Mesendoderm (in vitro differentiated cells): ENCODE measurements around the gene EMX2.

Source experiments
- DNase-seq: peaks from one replicate; pipeline ENCODE4 v3.0.0; 2013
- H2AK5ac ChIP-seq: 2 replicates; pipeline ENCODE4 v1.6.1; 2013; ENCODE audit warnings: low read length, inconsistent platforms
- H2BK120ac ChIP-seq: 2 replicates; pipeline ENCODE4 v1.6.1; 2013; ENCODE audit warnings: low read depth, mild to moderate bottlenecking, low read length, moderate library complexity, mixed read lengths
- H2BK15ac ChIP-seq: replicated peaks from 2 replicates; pipeline ENCODE4 v1.6.1; 2013; ENCODE audit warnings: low read depth, mild to moderate bottlenecking, moderate library complexity
- H2BK5ac ChIP-seq: 2 replicates; pipeline ENCODE4 v1.6.1; 2013; ENCODE audit warnings: low read length, inconsistent platforms
- H3K18ac ChIP-seq: 2 replicates; pipeline ENCODE4 v1.6.1; 2013; ENCODE audit warnings: mild to moderate bottlenecking, low read length, mixed read lengths
- H3K23ac ChIP-seq: one replicate; pipeline ENCODE4 v1.6.1; 2013; ENCODE audit warnings: low read length
- H3K27ac ChIP-seq: 2 replicates; pipeline ENCODE4 v1.5.1; 2013; ENCODE audit warnings: low read depth, mild to moderate bottlenecking, inconsistent platforms, low read length, moderate library complexity
- H3K27me3 ChIP-seq: 2 replicates; pipeline ENCODE4 v1.6.1; 2013; ENCODE audit warnings: low read length, control low read depth, mild to moderate bottlenecking, inconsistent platforms; ENCODE audit not compliant: insufficient read depth, poor library complexity
- H3K36me3 ChIP-seq: 2 replicates; pipeline ENCODE4 v1.6.1; 2013; ENCODE audit warnings: low read length, inconsistent platforms; ENCODE audit not compliant: control insufficient read depth, insufficient read depth
- H3K4ac ChIP-seq: one replicate; pipeline ENCODE4 v1.6.1; 2013; ENCODE audit warnings: low read depth, mild to moderate bottlenecking, low read length, moderate library complexity
- H3K4me1 ChIP-seq: 2 replicates; pipeline ENCODE4 v1.6.1; 2013; ENCODE audit warnings: low read depth, low read length, inconsistent platforms; ENCODE audit not compliant: control insufficient read depth
- H3K4me2 ChIP-seq: 2 replicates; pipeline ENCODE4 v1.6.1; 2013; ENCODE audit warnings: low read length
- H3K4me3 ChIP-seq: 2 replicates; pipeline ENCODE4 v1.5.1; 2013; ENCODE audit warnings: mild to moderate bottlenecking, low read length
- H3K56ac ChIP-seq: one replicate; pipeline ENCODE4 v1.6.1; 2013; ENCODE audit warnings: low read length
- H3K79me1 ChIP-seq: 2 replicates; pipeline ENCODE4 v1.6.1; 2013; ENCODE audit warnings: low read length, inconsistent platforms
- H3K79me2 ChIP-seq: 2 replicates; pipeline ENCODE4 v1.6.1; 2013; ENCODE audit warnings: mild to moderate bottlenecking, low read length; ENCODE audit not compliant: control insufficient read depth, insufficient read depth
- H3K9ac ChIP-seq: 2 replicates; pipeline ENCODE4 v1.6.1; 2013; ENCODE audit warnings: low read length, inconsistent platforms
- H4K5ac ChIP-seq: one replicate; pipeline ENCODE4 v1.6.1; 2013; ENCODE audit warnings: low read length
- H4K8ac ChIP-seq: one replicate; pipeline ENCODE4 v1.6.1; 2013; ENCODE audit warnings: low read depth, mild to moderate bottlenecking, control low read depth, low read length, moderate library complexity
- WGBS: extraction: QIAGEN DNeasy Blood & Tissue Kit; methylation state at CpG from one replicate; pipeline ENCODE4 v1.1.7; 2013; ENCODE audit warnings: low lambda C conversion rate, missing lambda C conversion rate; ENCODE audit not compliant: insufficient coverage; ENCODE audit errors: extremely low coverage; 5-methylcytosine and 5-hydroxymethylcytosine counted together

The EMX2 gene

DNA sequence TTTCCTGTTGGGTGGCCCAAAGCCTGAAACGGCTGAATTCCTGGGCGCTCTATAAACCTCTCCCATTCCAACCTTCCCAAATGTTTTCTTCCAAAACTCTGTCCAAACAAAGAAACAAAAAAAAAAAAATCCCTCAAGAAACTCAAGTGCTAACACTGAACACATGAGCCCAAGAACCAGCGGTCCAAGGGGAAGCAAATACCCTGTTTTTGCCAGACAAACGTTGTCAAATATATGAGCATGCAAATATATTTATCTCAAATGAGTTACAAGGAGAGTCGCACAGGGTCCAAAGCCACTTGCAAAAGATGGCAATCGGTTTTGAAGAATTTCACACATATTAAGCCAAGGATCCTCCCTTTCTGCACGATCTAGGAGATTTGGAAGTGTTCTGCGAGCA lies 23.3 kb upstream of the EMX2 start:
- Histone ChIP-seq H3K18ac (no peak overlapping the region), H4K5ac (no peak overlapping the region), H2BK5ac (no peak overlapping the region), H3K4me3 (no peak overlapping the region), H3K27me3 (no peaks in the 10 kb centered on the region), H3K36me3 (no peaks in the 10 kb centered on the region), H3K79me1 (no peaks in the 10 kb centered on the region), H2AK5ac (no peak overlapping the region), H2BK15ac (no peak overlapping the region), H3K4ac (no peak overlapping the region), H3K9ac (no peak overlapping the region), H3K23ac (no peak overlapping the region), H4K8ac (no peak overlapping the region), H3K27ac (no peak overlapping the region), H2BK120ac (no peak overlapping the region), H3K56ac (no peak overlapping the region), H3K79me2 (no peaks in the 10 kb centered on the region), H3K4me2 (no peak overlapping the region), H3K4me1 (no peaks in the 10 kb centered on the region)
- WGBS, result no CpG with 5 or more reads among the region's 8 CpGs
- no peak for DNase-seq

DNA sequence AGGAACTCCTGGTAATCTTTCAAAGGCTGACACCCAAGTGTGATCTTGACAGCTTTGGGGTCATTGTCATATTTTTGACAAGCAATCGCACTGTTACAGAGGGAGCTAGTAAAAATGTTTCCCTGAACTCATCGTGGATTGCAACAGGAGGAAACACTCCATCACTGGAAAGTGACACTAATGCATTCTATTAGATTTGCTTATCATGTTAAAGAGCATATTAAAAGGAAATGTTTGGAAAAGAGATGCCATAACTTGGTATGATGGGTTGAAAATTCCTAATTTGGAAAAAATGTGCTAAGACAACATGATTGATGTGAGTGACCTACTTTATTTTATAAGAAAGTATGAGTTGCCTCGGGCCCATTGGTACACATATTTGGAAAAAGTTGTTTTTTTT lies 22.7 kb upstream of the EMX2 start:
- H3K79me2 ChIP-seq, result no peaks in the 10 kb centered on the region
- DNase-seq, result no peak
- WGBS, result no CpG with 5 or more reads among the region's 3 CpGs
- no peak overlapping the region for H3K4me2 ChIP-seq
- H3K36me3 ChIP-seq, result no peaks in the 10 kb centered on the region
- H2AK5ac ChIP-seq, result no peak overlapping the region
- H3K9ac ChIP-seq, result no peak overlapping the region
- H3K27ac ChIP-seq, result no peak overlapping the region
- H3K4me3 ChIP-seq, result no peak overlapping the region
- no peaks in the 10 kb centered on the region for H3K27me3 ChIP-seq
- H3K4ac ChIP-seq, result no peak overlapping the region
- H2BK120ac ChIP-seq, result no peak overlapping the region
- H3K18ac ChIP-seq, result no peak overlapping the region
- H2BK5ac ChIP-seq, result no peak overlapping the region
- H2BK15ac ChIP-seq, result no peak overlapping the region
- no peak overlapping the region for H4K5ac ChIP-seq
- H4K8ac ChIP-seq, result no peak overlapping the region
- no peak overlapping the region for H3K56ac ChIP-seq
- H3K79me1 ChIP-seq, result no peaks in the 10 kb centered on the region
- no peaks in the 10 kb centered on the region for H3K4me1 ChIP-seq
- H3K23ac ChIP-seq, result no peak overlapping the region

DNA sequence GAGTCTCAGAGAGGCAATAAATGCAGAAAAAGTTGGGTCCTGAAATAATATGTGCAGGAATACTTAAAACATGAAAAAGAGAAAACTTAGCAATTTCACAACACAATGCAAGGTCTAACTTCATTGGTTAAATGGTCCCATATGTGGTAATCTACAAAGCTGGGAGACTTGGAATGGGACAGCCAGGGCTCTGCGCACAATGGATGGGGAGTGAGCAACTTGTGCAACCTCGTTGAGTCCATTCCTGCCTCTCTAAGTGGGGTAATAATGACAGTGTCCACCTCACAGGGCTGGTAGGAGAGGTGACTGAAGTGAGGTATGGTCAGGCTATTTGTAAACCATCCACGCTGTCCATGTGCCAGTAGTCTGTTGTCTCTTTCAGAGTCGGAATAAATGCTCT lies 11.8 kb upstream of the EMX2 start:
- no peak overlapping the region for H4K5ac ChIP-seq
- H2AK5ac ChIP-seq, result no peak overlapping the region
- no peak overlapping the region for H3K4me2 ChIP-seq
- peaks cover 54% of the 10 kb centered on the region for H3K27me3 ChIP-seq
- no peak overlapping the region for H3K18ac ChIP-seq
- H3K9ac ChIP-seq, result no peak overlapping the region
- no peak overlapping the region for H3K56ac ChIP-seq
- no peak overlapping the region for H3K4ac ChIP-seq
- no peak overlapping the region for H3K23ac ChIP-seq
- H3K4me1 ChIP-seq, result no peaks in the 10 kb centered on the region
- H4K8ac ChIP-seq, result no peak overlapping the region
- whole genome bisulfite sequencing, result no CpG with 5 or more reads among the region's 4 CpGs
- no peaks in the 10 kb centered on the region for H3K79me1 ChIP-seq
- no peak for DNase-seq
- H2BK15ac ChIP-seq, result no peak overlapping the region
- H3K36me3 ChIP-seq, result no peaks in the 10 kb centered on the region
- no peak overlapping the region for H3K4me3 ChIP-seq
- H3K27ac ChIP-seq, result no peak overlapping the region
- no peaks in the 10 kb centered on the region for H3K79me2 ChIP-seq
- H2BK5ac ChIP-seq, result no peak overlapping the region
- no peak overlapping the region for H2BK120ac ChIP-seq

DNA sequence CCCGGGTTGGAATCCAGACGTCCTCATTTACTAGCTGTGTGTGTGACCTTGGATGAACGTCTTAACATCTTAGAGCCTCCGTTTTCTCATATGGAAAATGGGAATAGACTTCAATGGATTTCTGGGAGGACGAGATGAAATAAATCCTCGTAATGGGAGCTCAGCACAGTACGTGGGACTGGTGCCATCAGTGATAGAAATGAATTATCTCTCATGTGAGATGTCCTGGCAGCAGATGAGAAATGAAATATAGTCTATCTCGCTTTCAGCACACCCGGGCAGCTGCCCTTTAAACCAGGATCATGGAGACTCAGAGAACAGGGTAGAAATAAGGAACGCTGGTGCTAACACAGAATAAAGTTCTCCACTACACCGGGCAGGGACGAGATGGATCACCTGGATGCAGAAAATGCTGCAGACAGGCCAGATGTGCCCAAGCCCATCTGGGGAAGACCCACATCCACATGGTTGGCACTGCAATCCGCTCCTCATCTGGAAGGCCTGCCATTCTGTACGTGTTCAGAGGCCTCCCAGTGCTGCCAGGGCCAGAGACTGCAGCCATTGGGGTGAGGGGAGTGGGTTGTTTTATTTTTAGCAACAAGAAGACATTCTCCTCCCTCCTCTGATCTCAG lies 11.1 kb upstream of the EMX2 start:
- H3K79me2 ChIP-seq, result no peaks in the 10 kb centered on the region
- H2BK5ac ChIP-seq, result no peak overlapping the region
- peaks cover 61% of the 10 kb centered on the region for H3K27me3 ChIP-seq
- H3K4me2 ChIP-seq, result no peak overlapping the region
- H4K5ac ChIP-seq, result no peak overlapping the region
- H2BK120ac ChIP-seq, result no peak overlapping the region
- no peak overlapping the region for H3K23ac ChIP-seq
- H4K8ac ChIP-seq, result no peak overlapping the region
- H3K4me1 ChIP-seq, result no peaks in the 10 kb centered on the region
- H3K4me3 ChIP-seq, result no peak overlapping the region
- H3K4ac ChIP-seq, result no peak overlapping the region
- no CpG with 5 or more reads among the region's 14 CpGs for WGBS
- no peak overlapping the region for H2AK5ac ChIP-seq
- no peak overlapping the region for H3K18ac ChIP-seq
- H3K9ac ChIP-seq, result no peak overlapping the region
- no peak for DNase-seq
- H3K56ac ChIP-seq, result no peak overlapping the region
- no peaks in the 10 kb centered on the region for H3K79me1 ChIP-seq
- H3K36me3 ChIP-seq, result no peaks in the 10 kb centered on the region
- no peak overlapping the region for H3K27ac ChIP-seq
- H2BK15ac ChIP-seq, result no peak overlapping the region

DNA sequence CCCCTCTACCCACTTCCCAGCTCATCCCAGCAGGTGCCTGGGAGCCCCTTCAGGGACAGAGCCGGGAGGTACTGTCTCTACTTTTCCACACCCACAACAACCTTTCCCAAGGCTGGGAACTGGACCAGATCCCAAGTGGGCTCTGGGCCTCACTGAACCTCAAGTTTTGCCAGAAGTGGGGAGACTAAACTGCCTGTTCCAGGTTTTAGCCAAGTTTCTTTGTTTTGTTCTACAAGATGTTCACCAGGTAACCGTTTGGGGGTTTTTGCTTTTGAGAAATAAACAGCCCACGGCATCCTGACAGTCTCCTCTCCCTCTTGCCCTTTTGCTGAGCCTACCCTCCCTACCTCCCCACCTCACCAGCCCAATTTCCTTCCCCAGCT lies 10.6 kb upstream of the EMX2 start:
- H3K4me2 ChIP-seq, result no peak overlapping the region
- H2BK5ac ChIP-seq, result no peak overlapping the region
- no peak overlapping the region for H4K5ac ChIP-seq
- no peak overlapping the region for H3K18ac ChIP-seq
- H3K4me3 ChIP-seq, result no peak overlapping the region
- no peaks in the 10 kb centered on the region for H3K79me2 ChIP-seq
- H3K4ac ChIP-seq, result no peak overlapping the region
- no peak overlapping the region for H3K56ac ChIP-seq
- H2BK120ac ChIP-seq, result no peak overlapping the region
- no peak for DNase-seq
- H2AK5ac ChIP-seq, result no peak overlapping the region
- no CpG with 5 or more reads among the region's 3 CpGs for WGBS
- no peaks in the 10 kb centered on the region for H3K79me1 ChIP-seq
- H4K8ac ChIP-seq, result no peak overlapping the region
- no peak overlapping the region for H2BK15ac ChIP-seq
- H3K4me1 ChIP-seq, result no peaks in the 10 kb centered on the region
- H3K27me3 ChIP-seq, result peaks cover 66% of the 10 kb centered on the region
- H3K36me3 ChIP-seq, result no peaks in the 10 kb centered on the region
- no peak overlapping the region for H3K23ac ChIP-seq
- no peak overlapping the region for H3K9ac ChIP-seq
- no peak overlapping the region for H3K27ac ChIP-seq

DNA sequence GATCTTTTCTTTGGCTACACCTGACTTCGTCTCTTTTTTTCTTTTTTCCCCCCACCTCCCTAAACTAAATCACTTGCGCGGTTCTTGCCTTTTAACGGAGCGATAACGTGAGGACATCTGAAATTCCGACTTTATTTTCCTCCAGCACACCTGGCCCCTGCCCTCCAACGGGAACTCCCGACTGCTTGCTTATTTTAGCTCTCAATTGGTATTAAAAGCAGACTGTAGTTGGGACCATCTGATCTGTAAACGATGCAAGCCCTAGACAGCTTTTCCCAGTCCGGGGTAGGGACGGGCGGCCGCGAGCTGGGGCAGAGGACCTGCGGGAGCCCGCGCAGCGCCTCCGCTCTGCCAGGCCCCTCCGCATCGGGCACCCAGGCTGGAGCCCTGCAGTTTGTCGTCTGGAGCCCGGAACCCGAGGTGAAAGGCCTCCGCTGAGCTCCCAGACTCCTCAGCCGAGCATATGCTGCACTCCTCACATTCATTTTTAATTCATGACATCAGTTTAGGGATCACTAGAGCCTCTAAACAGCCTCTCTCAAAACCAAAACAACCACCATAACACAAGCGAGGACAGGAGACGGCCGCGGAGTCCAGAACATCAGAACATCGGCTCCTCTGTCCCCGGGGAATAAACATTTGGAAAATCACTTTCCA lies 10.0 kb upstream of the EMX2 start:
- Histone ChIP-seq H3K79me1 (no peaks in the 10 kb centered on the region), H3K23ac (no peak overlapping the region), H3K4ac (no peak overlapping the region), H3K4me1 (no peaks in the 10 kb centered on the region), H3K4me3 (no peak overlapping the region), H2BK120ac (no peak overlapping the region), H2AK5ac (no peak overlapping the region), H3K4me2 (no peak overlapping the region), H4K8ac (no peak overlapping the region), H3K9ac (no peak overlapping the region), H3K56ac (no peak overlapping the region), H2BK5ac (no peak overlapping the region), H3K18ac (no peak overlapping the region), H3K36me3 (no peaks in the 10 kb centered on the region), H3K27ac (no peak overlapping the region), H3K79me2 (no peaks in the 10 kb centered on the region), H4K5ac (no peak overlapping the region), H2BK15ac (no peak overlapping the region), H3K27me3 (peaks cover 70% of the 10 kb centered on the region)
- DNase-seq, result no peak
- WGBS, result no CpG with 5 or more reads among the region's 33 CpGs
